K562 (cell line): ENCODE results near the gene YLPM1. TPM values are rescaled to one million over a fixed set of nuclear protein-coding genes. Genes with fewer than 3 reads are reported as not detected.

Experiments used
- CTCFL ChIP-seq: IDR thresholded peaks from 2 replicates; pipeline ENCODE4 v1.6.1; 2011; ENCODE audit warnings: borderline replicate concordance, low read depth, mild to moderate bottlenecking, moderate library complexity, low read length; ENCODE audit not compliant: insufficient read depth, poor library complexity, severe bottlenecking
- ESRRB ChIP-seq: fragments of 250-450 bp; sonication (Bioruptor Pico); IDR thresholded peaks from 2 replicates; pipeline ENCODE4 v1.5.0; 2020; ENCODE audit warnings: mild to moderate bottlenecking, moderate library complexity, borderline replicate concordance
- ETV5 ChIP-seq: sonication (generic); formaldehyde crosslinking; IDR thresholded peaks from 2 replicates; pipeline ENCODE4 v1.4.0; 2020; ENCODE audit warnings: low read depth, mild to moderate bottlenecking, missing genetic modification reagents
- FIP1L1 ChIP-seq: fragments of 200-400 bp; formaldehyde crosslinking; IDR thresholded peaks from 2 replicates; pipeline ENCODE4 v1.6.1; 2018; ENCODE audit warnings: mild to moderate bottlenecking, low read depth, low read length; ENCODE audit not compliant: poor library complexity, severe bottlenecking
- GTF2B ChIP-seq: IDR thresholded peaks from 2 replicates; pipeline ENCODE4 v1.6.1; 2011; ENCODE audit not compliant: insufficient read length; ENCODE audit errors: extremely low read depth
- KLF16 ChIP-seq: IDR thresholded peaks from 2 replicates; pipeline ENCODE4 v1.6.1; 2016; ENCODE audit warnings: antibody characterized with exemption
- NCOA4 ChIP-seq: fragments of 450-650 bp; IDR thresholded peaks from 2 replicates; pipeline ENCODE4 v1.6.1; 2018; ENCODE audit warnings: mild to moderate bottlenecking; ENCODE audit not compliant: partially characterized antibody
- POLR2B ChIP-seq: fragments of 450-650 bp; IDR thresholded peaks from 2 replicates; pipeline ENCODE4 v1.6.1; 2018; ENCODE audit warnings: low read depth; ENCODE audit not compliant: partially characterized antibody
- SAFB2 ChIP-seq: fragments of 200-400 bp; formaldehyde crosslinking; IDR thresholded peaks from 2 replicates; pipeline ENCODE4 v1.6.1; 2018; ENCODE audit warnings: borderline replicate concordance, low read length, low read depth, moderate library complexity; ENCODE audit not compliant: severe bottlenecking
- SMARCA4 ChIP-seq: fragments of 450-650 bp; IDR thresholded peaks from 2 replicates; pipeline ENCODE4 v1.6.1; 2016
- SMARCE1 ChIP-seq: fragments of 450-650 bp; IDR thresholded peaks from 2 replicates; pipeline ENCODE4 v1.7.1; 2016; ENCODE audit warnings: mild to moderate bottlenecking
- USF1 ChIP-seq: sonication (generic); formaldehyde crosslinking; IDR thresholded peaks from 2 replicates; pipeline ENCODE4 v1.9.0; 2022; ENCODE audit warnings: mild to moderate bottlenecking, missing genetic modification reagents
- ZC3H4 ChIP-seq: sonication (generic); formaldehyde crosslinking; IDR thresholded peaks from 2 replicates; pipeline ENCODE4 v1.9.0; 2021; ENCODE audit warnings: missing genetic modification reagents, borderline replicate concordance
- ZC3H8 ChIP-seq: fragments of 450-650 bp; IDR thresholded peaks from 2 replicates; pipeline ENCODE4 v1.6.1; 2017
- ZNF644 ChIP-seq: fragments of 200-800 bp; sonication (Bioruptor generic); IDR thresholded peaks from 2 replicates; pipeline ENCODE4 v1.6.1; 2016; ENCODE audit warnings: low read depth, missing genetic modification characterization, missing compliant biosample characterization
- ZNF707 ChIP-seq: fragments of 250-450 bp; sonication (Bioruptor Pico); conservative IDR thresholded peaks from 2 replicates; pipeline ENCODE4 v1.8.0; 2022; ENCODE audit warnings: inconsistent platforms, mild to moderate bottlenecking, moderate library complexity
- ZNF77 ChIP-seq: fragments of 250-450 bp; sonication (Bioruptor Pico); IDR thresholded peaks from 2 replicates; pipeline ENCODE4 v1.5.0; 2020
- ZSCAN32 ChIP-seq: fragments of 450-650 bp; formaldehyde crosslinking; IDR thresholded peaks from 2 replicates; pipeline ENCODE4 v1.4.0; 2020; ENCODE audit warnings: mild to moderate bottlenecking, moderate library complexity
- polyA plus RNA-seq, 8 experiments: library from polyadenylated mRNA; depleted of rRNA in 4 of 8; stranded (reverse) in 5 of 8; unstranded in 3 of 8; fragments of >200 nt; fragmentation: Nextera tagmentation in 2 of 8; fragmentation: Illumina TruSeq in 1 of 8; extraction: Ambion mirVana in 2 of 8; extraction: Trizol in 1 of 8; gene quantifications; 2 replicates each; pipeline versions ENCODE4 v1.2.1 to v1.2.3, GENCODE V29; 2011 to 2014; ENCODE audit warnings: inconsistent platforms in 1 of 8, missing spikeins in 1 of 8
- total RNA-seq, 7 experiments: library from RNA; depleted of rRNA in 6 of 7; stranded (reverse); fragments of >200 nt in 6 of 7; fragmentation: Illumina TruSeq in 2 of 7; extraction: Trizol in 2 of 7; gene quantifications; 2 replicates each; pipeline versions ENCODE4 v1.2.1 to v1.2.3, GENCODE V29; 2011 to 2021; ENCODE audit warnings: low replicate concordance in 1 of 7
- TF ChIP-seq, protein P1 (sequence below): sonication (generic); formaldehyde crosslinking; IDR thresholded peaks from 2 replicates; pipeline ENCODE4 v1.8.0; 2022; ENCODE audit warnings: mild to moderate bottlenecking, missing genetic modification reagents, borderline replicate concordance

The YLPM1 gene
- total and polyA plus RNA-seq, 9 of the 15 experiments (the other 6 are each of a cell fraction or from before 2014, with no cell fraction given) = 7.2 to 32.7 (median 14.6) TPM

GRCh38 chr14:74735125-74735524 is 28.0 kb upstream of the YLPM1 start (continued):
- TF ChIP-seq ZNF644 (tag) (no peak), SMARCA4 (peak; percentile 82), CTCFL (no peak), GTF2B (no peak), USF1 (CRISPR knock-in tag) (no peak), ESRRB (CRISPR knock-in tag) (no peak), POLR2B (no peak), SAFB2 (no peak), ZNF77 (no peak), FIP1L1 (no peak), ZC3H4 (no peak), NCOA4 (no peak), ZC3H8 (no peak), ZSCAN32 (CRISPR knock-in tag) (no peak), SMARCE1 (peak; percentile 81), KLF16 (peak; percentile 78), ETV5 (CRISPR knock-in tag) (no peak), ZNF707 (CRISPR knock-in tag) (no peak)
- TF ChIP-seq, protein P1, sequence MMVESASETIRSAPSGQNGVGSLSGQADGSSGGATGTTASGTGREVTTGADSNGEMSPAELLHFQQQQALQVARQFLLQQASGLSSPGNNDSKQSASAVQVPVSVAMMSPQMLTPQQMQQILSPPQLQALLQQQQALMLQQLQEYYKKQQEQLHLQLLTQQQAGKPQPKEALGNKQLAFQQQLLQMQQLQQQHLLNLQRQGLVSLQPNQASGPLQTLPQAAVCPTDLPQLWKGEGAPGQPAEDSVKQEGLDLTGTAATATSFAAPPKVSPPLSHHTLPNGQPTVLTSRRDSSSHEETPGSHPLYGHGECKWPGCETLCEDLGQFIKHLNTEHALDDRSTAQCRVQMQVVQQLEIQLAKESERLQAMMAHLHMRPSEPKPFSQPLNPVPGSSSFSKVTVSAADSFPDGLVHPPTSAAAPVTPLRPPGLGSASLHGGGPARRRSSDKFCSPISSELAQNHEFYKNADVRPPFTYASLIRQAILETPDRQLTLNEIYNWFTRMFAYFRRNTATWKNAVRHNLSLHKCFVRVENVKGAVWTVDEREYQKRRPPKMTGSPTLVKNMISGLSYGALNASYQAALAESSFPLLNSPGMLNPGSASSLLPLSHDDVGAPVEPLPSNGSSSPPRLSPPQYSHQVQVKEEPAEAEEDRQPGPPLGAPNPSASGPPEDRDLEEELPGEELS (CRISPR knock-in tag) = no peak
